GM23338 (cell line): Measurements from ENCODE around the gene GAB2. TPM values are rescaled to one million over a fixed set of nuclear protein-coding genes. Genes with fewer than 3 reads are reported as not detected.

Experiments used
- ATAC-seq: fragments of 200-7000 bp; cut with Tn5 transposase; 3 replicates; pipeline ENCODE4 v1.9.1; 2020
- DNase-seq: peaks from one replicate; pipeline ENCODE4 v3.0.0-alpha.2; 2015; ENCODE audit warnings: low spot score
- H2AFZ ChIP-seq: fragments of 200-600 bp; sonication (generic); 2 replicates; pipeline ENCODE4 v1.8.0; 2016; ENCODE audit warnings: antibody characterized with exemption, mild to moderate bottlenecking, moderate library complexity
- H3F3A ChIP-seq: fragments of 200-600 bp; sonication (generic); replicated peaks from 2 replicates; pipeline ENCODE4 v1.8.0; 2017; ENCODE audit warnings: antibody characterized with exemption, mixed run types, low read depth
- H3K27ac ChIP-seq: fragments of 200-600 bp; sonication (generic); 2 replicates; pipeline ENCODE4 v1.6.1; 2016; ENCODE audit warnings: low read depth
- H3K27me3 ChIP-seq: fragments of 200-600 bp; sonication (generic); 2 replicates; pipeline ENCODE4 v1.8.0; 2016; ENCODE audit warnings: mild to moderate bottlenecking, mixed run types, moderate library complexity; ENCODE audit not compliant: insufficient read depth
- H3K36me3 ChIP-seq: fragments of 200-600 bp; sonication (generic); 2 replicates; pipeline ENCODE4 v1.8.0; 2016; ENCODE audit warnings: mild to moderate bottlenecking; ENCODE audit not compliant: insufficient read depth
- H3K4me1 ChIP-seq: fragments of 200-600 bp; sonication (generic); 2 replicates; pipeline ENCODE4 v1.8.0; 2016; ENCODE audit warnings: mild to moderate bottlenecking, moderate library complexity; ENCODE audit not compliant: insufficient read depth
- H3K4me2 ChIP-seq: fragments of 200-600 bp; sonication (generic); 2 replicates; pipeline ENCODE4 v1.7.1; 2017; ENCODE audit warnings: mixed run types
- H3K4me3 ChIP-seq: fragments of 200-600 bp; sonication (generic); 2 replicates; pipeline ENCODE4 v1.6.1; 2016; ENCODE audit warnings: mixed run types
- H3K79me2 ChIP-seq: fragments of 200-600 bp; sonication (generic); replicated peaks from 2 replicates; pipeline ENCODE4 v1.8.0; 2017; ENCODE audit warnings: mild to moderate bottlenecking; ENCODE audit not compliant: insufficient read depth
- H3K9me2 ChIP-seq: fragments of 200-600 bp; sonication (generic); 2 replicates; pipeline ENCODE4 v1.8.0; 2017; ENCODE audit not compliant: insufficient read depth
- H4K20me1 ChIP-seq: fragments of 200-600 bp; sonication (generic); replicated peaks from 2 replicates; pipeline ENCODE4 v1.8.0; 2017; ENCODE audit warnings: mild to moderate bottlenecking; ENCODE audit not compliant: insufficient read depth
- H3K27ac Mint-ChIP-seq: 2 replicates; pipeline ENCODE4 v1.8.0; 2020; ENCODE audit warnings: inconsistent platforms, mild to moderate bottlenecking, moderate library complexity, mixed read lengths
- H3K27me3 Mint-ChIP-seq: 3 replicates; pipeline ENCODE4 v1.8.0; 2022; ENCODE audit warnings: low read depth, mild to moderate bottlenecking, moderate library complexity, mixed read lengths, inconsistent platforms; ENCODE audit not compliant: insufficient read depth, poor library complexity
- H3K36me3 Mint-ChIP-seq: 3 replicates; pipeline ENCODE4 v1.8.0; 2021; ENCODE audit warnings: low read depth, mild to moderate bottlenecking, inconsistent platforms, moderate library complexity, mixed read lengths
- H3K4me1 Mint-ChIP-seq: 3 replicates; pipeline ENCODE4 v1.8.0; 2020; ENCODE audit warnings: mild to moderate bottlenecking, inconsistent platforms, mixed read lengths
- H3K4me3 Mint-ChIP-seq: 3 replicates; pipeline ENCODE4 v1.8.0; 2021; ENCODE audit warnings: moderate library complexity, mild to moderate bottlenecking, inconsistent platforms, mixed read lengths
- H3K9me3 Mint-ChIP-seq: 3 replicates; pipeline ENCODE4 v1.8.0; 2020; ENCODE audit warnings: moderate library complexity, mild to moderate bottlenecking, inconsistent platforms, mixed read lengths
- CREB1 ChIP-seq: fragments of 250-450 bp; sonication (Bioruptor Pico); IDR thresholded peaks from 2 replicates; pipeline ENCODE4 v1.5.0; 2020; ENCODE audit warnings: low read depth, mild to moderate bottlenecking, moderate library complexity
- EZH2 ChIP-seq: fragments of 200-600 bp; sonication (generic); IDR thresholded peaks from one replicate; pipeline ENCODE4 v1.8.0; 2017; ENCODE audit warnings: antibody characterized with exemption, mild to moderate bottlenecking, low read depth; ENCODE audit not compliant: unreplicated experiment
- EZH2phosphoT487 ChIP-seq: fragments of 200-600 bp; sonication (generic); IDR thresholded peaks from one replicate; pipeline ENCODE4 v1.8.1; 2018; ENCODE audit warnings: antibody characterized with exemption; ENCODE audit not compliant: unreplicated experiment
- JUNB ChIP-seq: IDR thresholded peaks from one replicate; pipeline ENCODE4 v1.6.1; 2016; ENCODE audit warnings: antibody characterized with exemption; ENCODE audit not compliant: unreplicated experiment
- NANOG ChIP-seq: IDR thresholded peaks from 2 replicates; pipeline ENCODE4 v1.6.1; 2016; ENCODE audit warnings: antibody characterized with exemption, borderline replicate concordance
- POLR2AphosphoS5 ChIP-seq: IDR thresholded peaks from 2 replicates; pipeline ENCODE4 v1.6.1; 2016; ENCODE audit warnings: antibody characterized with exemption, low read depth
- ZNF114 ChIP-seq: fragments of 250-450 bp; sonication (Bioruptor Pico); IDR thresholded peaks from 2 replicates; pipeline ENCODE4 v1.5.0; 2020; ENCODE audit warnings: mild to moderate bottlenecking, moderate library complexity
- ZNF331 ChIP-seq: fragments of 250-450 bp; sonication (Bioruptor Pico); IDR thresholded peaks from 2 replicates; pipeline ENCODE4 v1.5.0; 2020; ENCODE audit warnings: low read depth, mild to moderate bottlenecking, moderate library complexity
- polyA plus RNA-seq: library from polyadenylated mRNA; unstranded; fragments of >200 nt; fragmentation: Nextera tagmentation; extraction: Ambion mirVana; gene quantifications from 2 replicates; pipeline ENCODE4 v1.2.1, GENCODE V29; 2016
- total RNA-seq: library from RNA; depleted of rRNA; stranded (reverse); fragments of >200 nt; shearing (Covaris generic); gene quantifications from 2 replicates; pipeline ENCODE4 v1.2.3, GENCODE V29; 2014
- TF ChIP-seq, protein P1 (sequence below): IDR thresholded peaks from 2 replicates; pipeline ENCODE4 v1.6.1; 2016; ENCODE audit warnings: antibody characterized with exemption
- TF ChIP-seq, protein P2 (sequence below), 2 experiments: fragments of 200-600 bp in 1 of 2; sonication (generic) in 1 of 2; conservative IDR thresholded peaks; 2 replicates each; pipeline versions ENCODE4 v1.5.1 to v1.6.1; 2016 to 2017; ENCODE audit warnings: antibody characterized with exemption in 2 of 2, low read depth in 2 of 2, mild to moderate bottlenecking in 2 of 2, moderate library complexity in 1 of 2
- TF ChIP-seq, protein P3 (sequence below): fragments of 250-450 bp; sonication (Bioruptor Pico); IDR thresholded peaks from 2 replicates; pipeline ENCODE4 v1.5.0; 2020; ENCODE audit warnings: mild to moderate bottlenecking, moderate library complexity

The GAB2 gene
- total and polyA plus RNA-seq, 2 experiments from 2014 or later = 2.0 to 10.8 TPM

DNA sequence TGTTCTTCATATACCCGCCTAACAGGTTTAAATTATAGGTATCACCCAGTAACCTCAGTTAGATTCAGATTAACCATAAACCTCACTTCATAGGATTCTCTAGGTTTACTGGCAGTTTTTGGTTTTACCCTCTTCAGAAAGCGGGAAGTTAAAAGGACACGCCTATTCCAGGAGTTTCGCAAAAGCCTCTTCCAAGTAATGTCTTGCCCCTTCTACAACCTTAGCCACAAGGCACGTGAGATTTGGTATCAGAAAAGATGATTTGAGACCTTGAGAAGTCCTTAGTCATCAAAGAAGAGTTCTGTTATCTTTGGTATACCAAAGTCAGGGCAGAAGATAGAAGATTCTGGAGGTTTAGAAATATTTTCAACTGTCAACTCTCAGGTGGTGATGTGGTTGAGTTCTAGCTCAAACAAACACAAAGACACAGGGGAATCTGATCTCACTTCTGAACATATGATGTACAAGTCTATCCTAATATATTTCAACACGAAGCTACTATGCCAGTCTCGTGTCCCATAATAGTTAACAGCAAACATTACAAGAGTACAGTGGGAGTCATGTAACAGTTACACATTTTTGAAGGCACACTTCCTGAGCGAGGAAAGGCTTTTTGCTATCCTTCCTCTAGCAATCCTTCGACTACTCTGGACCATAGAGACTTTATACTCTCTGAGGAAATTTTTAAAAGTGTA lies 125.4 kb downstream of the GAB2 start:
- ATAC-seq (no peak), DNase-seq (no peak)
- Mint-ChIP-seq H3K4me1 (no peaks in the 10 kb centered on the region), H3K4me3 (no peak overlapping the region), H3K27ac (no peak overlapping the region), H3K36me3 (no peaks in the 10 kb centered on the region), H3K27me3 (no peaks in the 10 kb centered on the region), H3K9me3 (no peaks in the 10 kb centered on the region)
- H3K9me2 ChIP-seq = no peaks in the 10 kb centered on the region
- no peaks in the 10 kb centered on the region for H3K4me1 ChIP-seq
- H3K27me3 ChIP-seq = no peaks in the 10 kb centered on the region
- TF ChIP-seq NANOG = no peak
- TF ChIP-seq ZNF114 (CRISPR knock-in tag) = no peak
- TF ChIP-seq, protein P1, sequence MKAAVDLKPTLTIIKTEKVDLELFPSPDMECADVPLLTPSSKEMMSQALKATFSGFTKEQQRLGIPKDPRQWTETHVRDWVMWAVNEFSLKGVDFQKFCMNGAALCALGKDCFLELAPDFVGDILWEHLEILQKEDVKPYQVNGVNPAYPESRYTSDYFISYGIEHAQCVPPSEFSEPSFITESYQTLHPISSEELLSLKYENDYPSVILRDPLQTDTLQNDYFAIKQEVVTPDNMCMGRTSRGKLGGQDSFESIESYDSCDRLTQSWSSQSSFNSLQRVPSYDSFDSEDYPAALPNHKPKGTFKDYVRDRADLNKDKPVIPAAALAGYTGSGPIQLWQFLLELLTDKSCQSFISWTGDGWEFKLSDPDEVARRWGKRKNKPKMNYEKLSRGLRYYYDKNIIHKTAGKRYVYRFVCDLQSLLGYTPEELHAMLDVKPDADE = no peak
- TF ChIP-seq, protein P2, sequence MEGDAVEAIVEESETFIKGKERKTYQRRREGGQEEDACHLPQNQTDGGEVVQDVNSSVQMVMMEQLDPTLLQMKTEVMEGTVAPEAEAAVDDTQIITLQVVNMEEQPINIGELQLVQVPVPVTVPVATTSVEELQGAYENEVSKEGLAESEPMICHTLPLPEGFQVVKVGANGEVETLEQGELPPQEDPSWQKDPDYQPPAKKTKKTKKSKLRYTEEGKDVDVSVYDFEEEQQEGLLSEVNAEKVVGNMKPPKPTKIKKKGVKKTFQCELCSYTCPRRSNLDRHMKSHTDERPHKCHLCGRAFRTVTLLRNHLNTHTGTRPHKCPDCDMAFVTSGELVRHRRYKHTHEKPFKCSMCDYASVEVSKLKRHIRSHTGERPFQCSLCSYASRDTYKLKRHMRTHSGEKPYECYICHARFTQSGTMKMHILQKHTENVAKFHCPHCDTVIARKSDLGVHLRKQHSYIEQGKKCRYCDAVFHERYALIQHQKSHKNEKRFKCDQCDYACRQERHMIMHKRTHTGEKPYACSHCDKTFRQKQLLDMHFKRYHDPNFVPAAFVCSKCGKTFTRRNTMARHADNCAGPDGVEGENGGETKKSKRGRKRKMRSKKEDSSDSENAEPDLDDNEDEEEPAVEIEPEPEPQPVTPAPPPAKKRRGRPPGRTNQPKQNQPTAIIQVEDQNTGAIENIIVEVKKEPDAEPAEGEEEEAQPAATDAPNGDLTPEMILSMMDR (conservative IDR thresholded peaks at IDR 0.05; ENCODE audit: low read depth in 2 of 2) = no peak
- TF ChIP-seq EZH2phosphoT487 = no peak
- TF ChIP-seq EZH2 = no peak
- TF ChIP-seq POLR2AphosphoS5 = no peak
- TF ChIP-seq ZNF331 (CRISPR knock-in tag) = no peak
- TF ChIP-seq JUNB = no peak
- no peaks in the 10 kb centered on the region for H3F3A ChIP-seq
- H3K4me3 ChIP-seq = no peak overlapping the region
- no peak overlapping the region for H3K4me2 ChIP-seq
- no peaks in the 10 kb centered on the region for H3K79me2 ChIP-seq
- H4K20me1 ChIP-seq = no peaks in the 10 kb centered on the region
- no peak overlapping the region for H2AFZ ChIP-seq
- no peak overlapping the region for H3K27ac ChIP-seq
- H3K36me3 ChIP-seq = no peaks in the 10 kb centered on the region

DNA sequence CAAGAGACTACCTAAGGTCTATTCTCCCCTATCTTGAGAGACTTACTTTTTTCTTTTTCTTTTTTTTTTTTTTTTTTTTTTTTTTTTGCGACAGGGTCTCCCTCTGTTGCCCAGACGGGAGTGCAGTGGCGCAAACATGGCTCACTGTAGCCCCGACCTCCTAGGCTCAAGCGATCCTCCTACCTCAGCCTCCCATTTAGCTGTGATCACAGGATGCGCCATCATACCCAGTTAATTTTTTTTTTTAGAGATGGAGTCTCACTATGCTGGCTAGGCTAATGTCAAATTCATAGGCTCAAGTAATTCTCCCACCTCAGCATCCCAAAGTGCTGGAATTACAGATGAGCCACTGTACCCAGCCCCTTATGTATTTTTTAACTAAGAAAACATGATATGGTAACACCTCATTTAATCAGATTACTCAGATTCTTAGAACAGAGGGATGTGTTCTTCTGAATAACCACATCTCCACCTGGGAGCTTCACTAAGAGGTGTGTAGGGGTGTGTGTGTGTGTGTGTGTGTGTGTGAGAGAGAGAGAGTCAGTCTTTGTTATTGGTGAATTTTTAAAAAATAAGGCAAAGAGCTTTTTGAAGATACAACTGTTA lies 126.0 kb downstream of the GAB2 start:
- no peak overlapping the region for H3K4me3 Mint-ChIP-seq
- no peaks in the 10 kb centered on the region for H3K4me1 Mint-ChIP-seq
- no peaks in the 10 kb centered on the region for H4K20me1 ChIP-seq
- no peaks in the 10 kb centered on the region for H3K4me1 ChIP-seq
- H3K27ac Mint-ChIP-seq = no peak overlapping the region
- H3K27me3 ChIP-seq = no peaks in the 10 kb centered on the region
- no peaks in the 10 kb centered on the region for H3K9me2 ChIP-seq
- H3K4me3 ChIP-seq = no peak overlapping the region
- H3K4me2 ChIP-seq = no peak overlapping the region
- DNase-seq (no peak), ATAC-seq (no peak)
- H3K36me3 ChIP-seq = no peaks in the 10 kb centered on the region
- H3K9me3 Mint-ChIP-seq = no peaks in the 10 kb centered on the region
- no peaks in the 10 kb centered on the region for H3K36me3 Mint-ChIP-seq
- H3K27me3 Mint-ChIP-seq = no peaks in the 10 kb centered on the region
- no peaks in the 10 kb centered on the region for H3F3A ChIP-seq
- H2AFZ ChIP-seq = no peak overlapping the region
- H3K79me2 ChIP-seq = no peaks in the 10 kb centered on the region
- H3K27ac ChIP-seq = no peak overlapping the region
- no peak for TF ChIP-seq POLR2AphosphoS5
- TF ChIP-seq, protein P3, sequence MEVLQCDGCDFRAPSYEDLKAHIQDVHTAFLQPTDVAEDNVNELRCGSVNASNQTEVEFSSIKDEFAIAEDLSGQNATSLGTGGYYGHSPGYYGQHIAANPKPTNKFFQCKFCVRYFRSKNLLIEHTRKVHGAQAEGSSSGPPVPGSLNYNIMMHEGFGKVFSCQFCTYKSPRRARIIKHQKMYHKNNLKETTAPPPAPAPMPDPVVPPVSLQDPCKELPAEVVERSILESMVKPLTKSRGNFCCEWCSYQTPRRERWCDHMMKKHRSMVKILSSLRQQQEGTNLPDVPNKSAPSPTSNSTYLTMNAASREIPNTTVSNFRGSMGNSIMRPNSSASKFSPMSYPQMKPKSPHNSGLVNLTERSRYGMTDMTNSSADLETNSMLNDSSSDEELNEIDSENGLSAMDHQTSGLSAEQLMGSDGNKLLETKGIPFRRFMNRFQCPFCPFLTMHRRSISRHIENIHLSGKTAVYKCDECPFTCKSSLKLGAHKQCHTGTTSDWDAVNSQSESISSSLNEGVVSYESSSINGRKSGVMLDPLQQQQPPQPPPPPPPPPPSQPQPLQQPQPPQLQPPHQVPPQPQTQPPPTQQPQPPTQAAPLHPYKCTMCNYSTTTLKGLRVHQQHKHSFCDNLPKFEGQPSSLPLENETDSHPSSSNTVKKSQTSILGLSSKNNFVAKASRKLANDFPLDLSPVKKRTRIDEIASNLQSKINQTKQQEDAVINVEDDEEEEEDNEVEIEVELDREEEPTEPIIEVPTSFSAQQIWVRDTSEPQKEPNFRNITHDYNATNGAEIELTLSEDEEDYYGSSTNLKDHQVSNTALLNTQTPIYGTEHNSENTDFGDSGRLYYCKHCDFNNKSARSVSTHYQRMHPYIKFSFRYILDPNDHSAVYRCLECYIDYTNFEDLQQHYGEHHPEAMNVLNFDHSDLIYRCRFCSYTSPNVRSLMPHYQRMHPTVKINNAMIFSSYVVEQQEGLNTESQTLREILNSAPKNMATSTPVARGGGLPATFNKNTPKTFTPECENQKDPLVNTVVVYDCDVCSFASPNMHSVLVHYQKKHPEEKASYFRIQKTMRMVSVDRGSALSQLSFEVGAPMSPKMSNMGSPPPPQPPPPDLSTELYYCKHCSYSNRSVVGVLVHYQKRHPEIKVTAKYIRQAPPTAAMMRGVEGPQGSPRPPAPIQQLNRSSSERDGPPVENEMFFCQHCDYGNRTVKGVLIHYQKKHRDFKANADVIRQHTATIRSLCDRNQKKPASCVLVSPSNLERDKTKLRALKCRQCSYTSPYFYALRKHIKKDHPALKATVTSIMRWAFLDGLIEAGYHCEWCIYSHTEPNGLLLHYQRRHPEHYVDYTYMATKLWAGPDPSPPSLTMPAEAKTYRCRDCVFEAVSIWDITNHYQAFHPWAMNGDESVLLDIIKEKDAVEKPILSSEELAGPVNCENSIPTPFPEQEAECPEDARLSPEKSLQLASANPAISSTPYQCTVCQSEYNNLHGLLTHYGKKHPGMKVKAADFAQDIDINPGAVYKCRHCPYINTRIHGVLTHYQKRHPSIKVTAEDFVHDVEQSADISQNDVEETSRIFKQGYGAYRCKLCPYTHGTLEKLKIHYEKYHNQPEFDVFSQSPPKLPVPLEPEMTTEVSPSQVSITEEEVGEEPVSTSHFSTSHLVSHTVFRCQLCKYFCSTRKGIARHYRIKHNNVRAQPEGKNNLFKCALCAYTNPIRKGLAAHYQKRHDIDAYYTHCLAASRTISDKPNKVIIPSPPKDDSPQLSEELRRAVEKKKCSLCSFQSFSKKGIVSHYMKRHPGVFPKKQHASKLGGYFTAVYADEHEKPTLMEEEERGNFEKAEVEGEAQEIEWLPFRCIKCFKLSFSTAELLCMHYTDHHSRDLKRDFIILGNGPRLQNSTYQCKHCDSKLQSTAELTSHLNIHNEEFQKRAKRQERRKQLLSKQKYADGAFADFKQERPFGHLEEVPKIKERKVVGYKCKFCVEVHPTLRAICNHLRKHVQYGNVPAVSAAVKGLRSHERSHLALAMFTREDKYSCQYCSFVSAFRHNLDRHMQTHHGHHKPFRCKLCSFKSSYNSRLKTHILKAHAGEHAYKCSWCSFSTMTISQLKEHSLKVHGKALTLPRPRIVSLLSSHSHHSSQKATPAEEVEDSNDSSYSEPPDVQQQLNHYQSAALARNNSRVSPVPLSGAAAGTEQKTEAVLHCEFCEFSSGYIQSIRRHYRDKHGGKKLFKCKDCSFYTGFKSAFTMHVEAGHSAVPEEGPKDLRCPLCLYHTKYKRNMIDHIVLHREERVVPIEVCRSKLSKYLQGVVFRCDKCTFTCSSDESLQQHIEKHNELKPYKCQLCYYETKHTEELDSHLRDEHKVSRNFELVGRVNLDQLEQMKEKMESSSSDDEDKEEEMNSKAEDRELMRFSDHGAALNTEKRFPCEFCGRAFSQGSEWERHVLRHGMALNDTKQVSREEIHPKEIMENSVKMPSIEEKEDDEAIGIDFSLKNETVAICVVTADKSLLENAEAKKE = no peak
- TF ChIP-seq CREB1 (CRISPR knock-in tag) = no peak
- TF ChIP-seq EZH2 = no peak
- TF ChIP-seq JUNB = no peak
- TF ChIP-seq ZNF331 (CRISPR knock-in tag) = no peak
- TF ChIP-seq ZNF114 (CRISPR knock-in tag) = no peak
